ENCODE results near the gene KLHDC8B.

Gene KLHDC8B

GRCh38 chr3:49222002-49222401 lies 50.6 kb downstream of the KLHDC8B start:
- no peak for DNase-seq
- in situ Hi-C loops (cut with HindIII; ENCODE audit: low pct_ligation_motif_present, low pct_unique_long_range_greater_than_20kb, low sequenced_read_pairs): no loop called here

Data from ACHN (cell line).